ENCODE data around the gene CDCP1. TPM values are rescaled to one million over a fixed set of nuclear protein-coding genes. Genes with fewer than 3 reads are reported as not detected.

The CDCP1 gene
- total RNA-seq, 6 experiments from 2014 or later, result 0.78 to 2.1 (median 1.7) TPM

DNA sequence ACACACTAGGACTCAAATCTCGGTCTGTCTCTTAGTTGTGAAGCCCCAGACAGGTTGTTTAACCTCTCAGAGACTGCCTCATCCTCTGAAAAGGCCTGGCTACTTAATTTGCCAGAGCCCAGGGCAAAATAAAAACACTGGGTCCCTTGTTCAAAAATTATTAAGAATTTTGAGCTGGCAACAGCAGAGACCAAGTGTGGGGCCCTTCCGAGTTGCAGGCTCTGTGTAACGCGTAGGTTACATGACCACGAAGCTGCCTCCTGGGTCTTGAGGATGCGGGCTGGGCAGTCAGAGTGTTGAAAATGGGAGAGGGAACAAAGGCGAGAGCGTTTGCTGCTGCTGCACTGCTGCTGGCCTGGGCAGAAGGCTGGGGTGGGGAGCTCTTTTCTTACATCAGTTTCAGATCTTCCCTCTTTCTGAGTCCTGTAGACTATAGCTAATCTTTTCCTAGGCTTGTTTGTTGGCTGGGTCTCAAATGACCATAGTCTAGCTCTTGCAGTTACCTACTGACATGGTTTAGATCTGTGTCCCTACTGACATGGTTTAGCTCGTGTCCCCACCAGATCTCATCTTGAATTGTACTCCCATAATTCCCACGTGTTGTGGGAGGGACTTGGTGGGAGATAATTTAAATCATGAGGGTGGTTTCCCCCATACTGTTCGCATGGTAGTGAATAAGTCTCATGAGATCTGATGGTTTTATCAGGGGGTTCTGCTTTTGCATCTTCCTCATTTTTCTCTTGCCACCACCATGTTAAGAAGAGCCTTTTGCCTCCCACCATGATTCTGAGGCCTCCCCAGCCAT is 70.2 kb downstream of the CDCP1 start:
- TF ChIP-seq, protein P1, sequence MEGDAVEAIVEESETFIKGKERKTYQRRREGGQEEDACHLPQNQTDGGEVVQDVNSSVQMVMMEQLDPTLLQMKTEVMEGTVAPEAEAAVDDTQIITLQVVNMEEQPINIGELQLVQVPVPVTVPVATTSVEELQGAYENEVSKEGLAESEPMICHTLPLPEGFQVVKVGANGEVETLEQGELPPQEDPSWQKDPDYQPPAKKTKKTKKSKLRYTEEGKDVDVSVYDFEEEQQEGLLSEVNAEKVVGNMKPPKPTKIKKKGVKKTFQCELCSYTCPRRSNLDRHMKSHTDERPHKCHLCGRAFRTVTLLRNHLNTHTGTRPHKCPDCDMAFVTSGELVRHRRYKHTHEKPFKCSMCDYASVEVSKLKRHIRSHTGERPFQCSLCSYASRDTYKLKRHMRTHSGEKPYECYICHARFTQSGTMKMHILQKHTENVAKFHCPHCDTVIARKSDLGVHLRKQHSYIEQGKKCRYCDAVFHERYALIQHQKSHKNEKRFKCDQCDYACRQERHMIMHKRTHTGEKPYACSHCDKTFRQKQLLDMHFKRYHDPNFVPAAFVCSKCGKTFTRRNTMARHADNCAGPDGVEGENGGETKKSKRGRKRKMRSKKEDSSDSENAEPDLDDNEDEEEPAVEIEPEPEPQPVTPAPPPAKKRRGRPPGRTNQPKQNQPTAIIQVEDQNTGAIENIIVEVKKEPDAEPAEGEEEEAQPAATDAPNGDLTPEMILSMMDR (IDR thresholded peaks at IDR 0.05), result no peak
- Mint-ChIP-seq H3K4me3 (no peak overlapping the region), H3K9me3 (no peaks in the 10 kb centered on the region), H3K36me3 (ENCODE audit: low read depth) (peaks cover 15% of the 10 kb centered on the region; the same call in 1 of the 2 replicates), H3K27me3 (ENCODE audit: insufficient read depth) (no peaks in the 10 kb centered on the region; the same call in 1 of the 2 replicates), H3K27ac (no peak overlapping the region), H3K4me1 (ENCODE audit: low read depth) (peaks cover 11% of the 10 kb centered on the region)
- no peak for DNase-seq

DNA sequence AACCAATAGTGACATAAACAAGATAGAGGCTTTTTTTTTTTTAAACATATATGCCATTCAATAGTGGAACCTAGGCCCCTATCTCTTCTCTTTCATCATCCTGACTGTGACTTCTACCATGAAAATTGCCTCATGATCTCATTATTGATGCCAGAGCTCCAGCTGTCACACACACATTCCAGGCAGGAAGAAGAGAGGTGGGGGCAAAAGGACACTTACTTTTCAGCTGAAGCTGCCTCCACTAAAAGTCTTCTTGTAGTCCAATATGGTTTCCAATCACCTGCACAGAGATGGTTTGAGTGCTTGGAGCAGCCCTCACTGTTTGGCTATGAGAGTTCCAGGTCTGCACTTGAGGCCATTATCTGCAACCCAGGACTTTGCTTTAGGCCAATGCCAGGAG is 75.1 kb downstream of the CDCP1 start:
- DNase-seq, result no peak
- H3K4me1 Mint-ChIP-seq (ENCODE audit: low read depth), result peaks cover 27% of the 10 kb centered on the region
- no peak overlapping the region for H3K27ac Mint-ChIP-seq
- no peaks in the 10 kb centered on the region for H3K27me3 Mint-ChIP-seq (ENCODE audit: insufficient read depth)
- TF ChIP-seq, protein P1 (IDR thresholded peaks at IDR 0.05), result no peak
- H3K9me3 Mint-ChIP-seq, result no peaks in the 10 kb centered on the region
- no peak overlapping the region for H3K4me3 Mint-ChIP-seq
- 0 out of 2 replicates have a peak, but pooled peaks cover 10% of the 10 kb centered on the region for H3K36me3 Mint-ChIP-seq (ENCODE audit: low read depth)

DNA sequence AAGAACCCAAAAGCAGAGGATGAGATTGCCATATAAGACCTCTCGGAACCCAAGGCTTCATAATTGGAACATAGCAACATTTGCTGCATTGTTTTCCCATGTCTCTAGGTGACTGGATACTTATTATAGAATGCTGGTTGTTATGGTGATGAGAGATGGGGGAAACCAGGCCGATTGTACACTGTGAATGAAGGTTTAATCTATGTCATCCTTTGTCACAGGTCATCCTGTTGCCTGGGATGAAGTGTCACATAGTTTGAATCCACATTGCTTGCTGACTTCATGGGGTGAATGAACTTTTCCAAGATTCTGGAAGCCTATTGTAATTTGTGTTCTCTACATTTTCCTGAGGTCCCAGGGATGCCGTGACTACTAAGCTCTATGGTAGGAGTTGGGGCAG is 78.2 kb downstream of the CDCP1 start:
- no peak overlapping the region for H3K4me3 Mint-ChIP-seq
- TF ChIP-seq, protein P1 (IDR thresholded peaks at IDR 0.05), result no peak
- H3K4me1 Mint-ChIP-seq (ENCODE audit: low read depth), result peaks cover 47% of the 10 kb centered on the region
- H3K9me3 Mint-ChIP-seq, result no peaks in the 10 kb centered on the region
- peak overlapping the region; percentile 94; the same call in 1 of the 2 replicates for H3K27ac Mint-ChIP-seq
- no peaks in the 10 kb centered on the region for H3K27me3 Mint-ChIP-seq (ENCODE audit: insufficient read depth)
- H3K36me3 Mint-ChIP-seq (ENCODE audit: low read depth), result no peaks in the 10 kb centered on the region
- DNase-seq, result no peak

DNA sequence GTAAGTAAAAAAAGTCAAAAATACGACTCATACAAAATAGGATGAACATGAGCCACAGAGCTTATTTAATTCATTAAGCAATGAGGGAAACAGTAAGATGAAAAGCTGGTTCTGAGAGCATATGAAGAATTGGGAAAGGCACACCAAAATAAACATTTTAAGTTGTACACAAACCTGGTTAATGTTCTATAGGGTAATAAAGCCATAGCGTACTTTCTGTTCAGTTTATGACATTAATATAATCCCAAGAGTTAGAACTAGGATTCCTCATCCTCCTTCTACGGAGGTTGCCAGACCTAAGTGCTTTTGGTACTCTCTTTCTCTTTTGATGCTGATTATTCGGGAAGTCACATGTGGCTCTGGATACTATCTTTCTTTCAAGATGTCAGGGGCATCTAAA is 78.7 kb downstream of the CDCP1 start:
- Mint-ChIP-seq H3K36me3 (ENCODE audit: low read depth) (no peaks in the 10 kb centered on the region), H3K27me3 (ENCODE audit: insufficient read depth) (no peaks in the 10 kb centered on the region), H3K27ac (peak overlapping the region; percentile 94), H3K9me3 (no peaks in the 10 kb centered on the region), H3K4me1 (ENCODE audit: low read depth) (peaks cover 47% of the 10 kb centered on the region), H3K4me3 (no peak overlapping the region)
- TF ChIP-seq, protein P1 (IDR thresholded peaks at IDR 0.05), result no peak
- no peak for DNase-seq

DNA sequence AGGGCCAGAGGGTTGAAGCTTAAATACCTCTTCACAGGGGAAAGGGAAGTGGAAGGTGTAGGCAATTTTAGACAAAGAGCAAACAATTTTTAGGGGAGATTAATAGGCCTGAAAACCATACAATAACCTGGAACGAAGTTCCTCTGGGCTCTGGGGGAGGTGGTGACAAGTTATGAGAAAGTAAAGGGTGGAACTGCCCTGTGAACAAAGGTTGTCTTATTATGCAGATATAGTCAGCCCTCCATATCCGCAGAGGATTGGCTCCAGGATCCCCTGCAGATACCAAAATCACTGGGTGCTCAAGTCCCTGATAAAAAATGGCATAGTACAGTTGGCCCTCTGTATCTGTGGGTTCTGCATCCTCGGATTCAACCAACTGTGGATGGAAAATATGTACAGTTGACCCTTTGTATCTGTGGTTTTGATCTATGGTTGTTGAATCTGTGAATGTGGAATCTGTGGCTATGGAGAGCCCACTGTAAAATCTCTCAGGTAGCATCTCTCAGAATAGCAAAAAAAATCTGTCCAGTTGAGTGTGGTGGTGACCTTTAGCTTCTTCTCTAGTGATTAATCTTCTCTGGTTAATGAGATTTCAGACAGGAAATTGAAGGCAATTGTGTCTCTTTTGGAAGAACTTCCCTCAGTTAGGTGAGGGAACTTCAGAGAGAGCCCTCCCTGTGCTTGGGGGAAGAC is 79.9 kb downstream of the CDCP1 start:
- Mint-ChIP-seq H3K9me3 (no peaks in the 10 kb centered on the region), H3K4me3 (no peak overlapping the region), H3K27ac (peak overlapping the region; percentile 94), H3K4me1 (ENCODE audit: low read depth) (peaks cover 53% of the 10 kb centered on the region), H3K27me3 (ENCODE audit: insufficient read depth) (no peaks in the 10 kb centered on the region), H3K36me3 (ENCODE audit: low read depth) (no peaks in the 10 kb centered on the region)
- no peak for DNase-seq
- TF ChIP-seq, protein P1 (IDR thresholded peaks at IDR 0.05), result no peak

All from HFFc6 (cell line).